ENCODE measurements around the gene GRB14.

The GRB14 gene

DNA sequence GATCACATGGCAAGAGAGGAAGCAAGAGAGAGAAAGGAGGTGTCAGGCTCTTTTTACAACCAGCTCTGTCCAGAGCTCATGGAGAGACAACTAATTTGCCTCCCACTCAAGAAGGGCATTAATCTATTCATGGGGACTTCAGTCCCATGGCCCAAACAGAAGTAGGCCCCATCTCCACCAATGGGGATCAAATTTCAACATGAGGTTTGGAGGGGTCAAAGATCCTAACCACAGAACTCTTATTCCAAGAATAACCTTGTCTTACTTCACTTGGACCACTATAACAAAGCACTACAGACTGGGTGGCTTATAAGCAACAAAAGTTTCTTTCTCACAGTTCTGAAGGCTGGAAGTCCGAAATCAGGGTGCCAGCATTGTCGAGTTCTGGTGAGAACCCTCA lies 31.8 kb downstream of the GRB14 start:
- H3K36me3 ChIP-seq (ENCODE audit: insufficient read depth, low read length) = no peaks in the 10 kb centered on the region
- H2AFZ ChIP-seq (ENCODE audit: low read length, unreplicated experiment) = no peak overlapping the region
- H3K4me1 ChIP-seq (ENCODE audit: control insufficient read depth, insufficient read depth, low read length, unreplicated experiment) = no peaks in the 10 kb centered on the region
- H3K4me3 ChIP-seq (ENCODE audit: low read depth, low read length) = no peak overlapping the region
- H3K79me2 ChIP-seq (ENCODE audit: control insufficient read depth, insufficient read depth, low read length, unreplicated experiment) = no peaks in the 10 kb centered on the region
- no peak overlapping the region for H3K27ac ChIP-seq (ENCODE audit: low read depth, low read length)
- no peaks in the 10 kb centered on the region for H3K27me3 ChIP-seq (ENCODE audit: insufficient read depth, low read length)

DNA sequence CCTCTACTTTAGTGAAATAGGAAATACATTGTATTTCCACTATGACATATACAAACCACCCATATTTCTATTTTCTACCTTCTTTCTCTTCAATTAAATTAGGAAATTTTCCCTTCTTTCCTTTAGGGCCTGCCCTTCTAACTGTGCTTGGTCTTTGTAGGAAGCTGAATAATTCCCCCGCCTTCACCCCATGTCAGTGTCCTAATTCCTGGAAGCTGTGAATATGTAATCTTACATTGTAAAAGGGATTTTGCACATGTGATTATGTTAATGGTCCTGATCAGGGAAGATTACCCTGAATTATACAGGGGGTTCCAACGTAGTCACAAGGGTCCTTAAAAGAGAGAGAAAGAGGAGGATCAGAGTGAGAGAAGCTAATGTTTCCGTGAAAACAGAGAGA lies 40.2 kb downstream of the GRB14 start:
- H2AFZ ChIP-seq (ENCODE audit: low read length, unreplicated experiment) = no peak overlapping the region
- no peaks in the 10 kb centered on the region for H3K27me3 ChIP-seq (ENCODE audit: insufficient read depth, low read length)
- H3K4me3 ChIP-seq (ENCODE audit: low read depth, low read length) = no peak overlapping the region
- no peaks in the 10 kb centered on the region for H3K36me3 ChIP-seq (ENCODE audit: insufficient read depth, low read length)
- H3K4me1 ChIP-seq (ENCODE audit: control insufficient read depth, insufficient read depth, low read length, unreplicated experiment) = no peaks in the 10 kb centered on the region
- no peak overlapping the region for H3K27ac ChIP-seq (ENCODE audit: low read depth, low read length)
- H3K79me2 ChIP-seq (ENCODE audit: control insufficient read depth, insufficient read depth, low read length, unreplicated experiment) = no peaks in the 10 kb centered on the region

DNA sequence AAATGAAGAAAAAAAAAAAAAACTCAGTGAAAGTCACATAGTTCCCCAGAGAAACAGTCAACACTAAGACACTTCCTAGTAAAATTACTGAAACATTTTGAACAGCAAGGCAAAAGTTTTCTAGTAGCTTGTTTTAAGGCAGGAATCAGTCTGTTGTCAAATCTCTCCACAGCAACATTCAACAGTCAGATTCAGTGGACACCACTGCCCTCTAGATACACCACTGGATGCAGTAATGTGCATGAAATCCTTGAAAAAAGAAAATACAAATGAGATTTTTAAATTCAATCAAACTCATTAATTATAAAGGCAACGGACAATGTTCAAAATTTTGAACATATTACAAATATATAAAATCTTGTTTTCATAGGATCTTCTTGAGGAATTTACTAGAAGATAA lies 46.4 kb downstream of the GRB14 start:
- no peak overlapping the region for H2AFZ ChIP-seq (ENCODE audit: low read length, unreplicated experiment)
- H3K27me3 ChIP-seq (ENCODE audit: insufficient read depth, low read length) = no peaks in the 10 kb centered on the region
- H3K79me2 ChIP-seq (ENCODE audit: control insufficient read depth, insufficient read depth, low read length, unreplicated experiment) = no peaks in the 10 kb centered on the region
- H3K4me1 ChIP-seq (ENCODE audit: control insufficient read depth, insufficient read depth, low read length, unreplicated experiment) = no peaks in the 10 kb centered on the region
- H3K27ac ChIP-seq (ENCODE audit: low read depth, low read length) = no peak overlapping the region
- no peak overlapping the region for H3K4me3 ChIP-seq (ENCODE audit: low read depth, low read length)
- no peaks in the 10 kb centered on the region for H3K36me3 ChIP-seq (ENCODE audit: insufficient read depth, low read length)

- Histone ChIP-seq H3K27me3 (ENCODE audit: insufficient read depth, low read length) (no peaks in the 10 kb centered on the region), H3K27ac (ENCODE audit: low read depth, low read length) (no peak overlapping the region), H3K4me3 (ENCODE audit: low read depth, low read length) (no peak overlapping the region), H3K79me2 (ENCODE audit: control insufficient read depth, insufficient read depth, low read length, unreplicated experiment) (no peaks in the 10 kb centered on the region), H2AFZ (ENCODE audit: low read length, unreplicated experiment) (no peak overlapping the region), H3K36me3 (ENCODE audit: insufficient read depth, low read length) (no peaks in the 10 kb centered on the region), H3K4me1 (ENCODE audit: control insufficient read depth, insufficient read depth, low read length, unreplicated experiment) (no peaks in the 10 kb centered on the region)
Measured at GRCh38 chr2:164570475-164570874, 50.8 kb downstream of the GRB14 start.

DNA sequence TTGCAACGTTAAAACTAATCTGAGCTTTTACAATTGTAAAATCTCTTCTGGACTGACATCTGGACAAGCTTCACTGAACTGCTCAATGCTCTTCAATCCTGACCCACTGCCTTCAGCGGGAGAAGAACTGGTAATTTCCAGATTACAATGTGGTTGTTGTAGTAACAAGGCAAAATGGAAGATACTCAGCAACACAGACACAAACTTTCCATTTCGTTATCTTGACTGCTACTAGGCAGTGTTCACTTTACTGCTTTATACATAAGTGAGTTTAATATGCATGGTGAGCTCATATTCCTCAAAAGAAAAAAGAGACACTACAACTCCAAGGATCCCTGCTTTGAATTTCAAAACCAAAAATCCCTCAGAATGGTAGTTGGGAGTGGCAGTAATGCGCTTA lies 51.9 kb downstream of the GRB14 start:
- Histone ChIP-seq H2AFZ (ENCODE audit: low read length, unreplicated experiment) (no peak overlapping the region), H3K79me2 (ENCODE audit: control insufficient read depth, insufficient read depth, low read length, unreplicated experiment) (no peaks in the 10 kb centered on the region), H3K4me3 (ENCODE audit: low read depth, low read length) (no peak overlapping the region), H3K27ac (ENCODE audit: low read depth, low read length) (no peak overlapping the region), H3K36me3 (ENCODE audit: insufficient read depth, low read length) (no peaks in the 10 kb centered on the region), H3K27me3 (ENCODE audit: insufficient read depth, low read length) (no peaks in the 10 kb centered on the region), H3K4me1 (ENCODE audit: control insufficient read depth, insufficient read depth, low read length, unreplicated experiment) (no peaks in the 10 kb centered on the region)

DNA sequence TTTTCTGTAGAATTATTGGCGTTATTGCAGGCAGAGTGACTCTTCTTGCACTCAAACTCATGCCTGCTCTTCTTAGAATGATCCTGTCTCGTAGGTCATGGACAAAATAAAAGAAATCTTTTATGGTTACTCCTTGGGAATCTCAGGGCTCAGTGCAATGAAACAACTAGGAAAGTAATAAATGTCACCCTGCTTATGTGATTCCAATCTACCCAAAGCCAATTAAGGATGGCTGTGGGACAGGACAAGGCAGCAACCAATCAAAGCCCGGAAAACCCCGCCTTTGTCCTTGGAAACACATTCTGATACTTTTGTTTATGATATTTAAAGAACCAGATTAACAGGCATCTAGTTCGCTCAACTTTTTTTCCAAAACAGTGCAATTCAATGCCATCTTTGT lies 53.0 kb downstream of the GRB14 start:
- Histone ChIP-seq H3K4me1 (ENCODE audit: control insufficient read depth, insufficient read depth, low read length, unreplicated experiment) (no peaks in the 10 kb centered on the region), H3K4me3 (ENCODE audit: low read depth, low read length) (no peak overlapping the region), H3K27me3 (ENCODE audit: insufficient read depth, low read length) (no peaks in the 10 kb centered on the region), H2AFZ (ENCODE audit: low read length, unreplicated experiment) (no peak overlapping the region), H3K79me2 (ENCODE audit: control insufficient read depth, insufficient read depth, low read length, unreplicated experiment) (no peaks in the 10 kb centered on the region), H3K36me3 (ENCODE audit: insufficient read depth, low read length) (no peaks in the 10 kb centered on the region), H3K27ac (ENCODE audit: low read depth, low read length) (no peak overlapping the region)

DNA sequence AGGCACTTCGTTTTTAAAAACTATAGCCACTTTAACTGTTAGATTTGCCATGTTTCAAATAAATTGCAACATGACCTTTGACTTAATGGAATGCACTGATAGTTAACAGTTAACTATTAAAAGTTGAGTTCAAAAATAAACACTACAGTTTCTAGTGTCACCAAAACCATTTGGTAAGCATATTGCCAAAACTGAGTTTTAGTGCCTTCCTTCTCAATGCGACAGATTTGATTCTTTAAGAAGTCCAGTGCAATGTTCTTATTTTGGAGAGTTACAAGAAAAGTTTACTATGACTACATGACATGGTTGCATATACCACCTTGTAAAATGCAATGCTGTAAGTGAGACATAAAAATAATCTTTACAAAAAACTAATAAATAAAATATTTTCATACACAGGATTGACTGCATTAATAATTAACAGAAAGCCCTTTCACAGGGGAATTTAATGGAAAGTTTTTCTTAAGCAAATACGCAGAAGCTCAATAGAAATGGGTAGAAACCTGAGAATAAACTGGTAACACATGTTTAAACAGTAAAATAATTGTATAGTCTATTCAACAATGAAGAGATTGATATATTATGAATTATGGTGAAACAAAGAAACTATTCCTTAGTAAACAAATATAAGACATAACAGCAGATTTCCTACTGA lies 53.8 kb downstream of the GRB14 start:
- Histone ChIP-seq H3K36me3 (ENCODE audit: insufficient read depth, low read length) (no peaks in the 10 kb centered on the region), H3K4me1 (ENCODE audit: control insufficient read depth, insufficient read depth, low read length, unreplicated experiment) (no peaks in the 10 kb centered on the region), H3K27ac (ENCODE audit: low read depth, low read length) (no peak overlapping the region), H3K79me2 (ENCODE audit: control insufficient read depth, insufficient read depth, low read length, unreplicated experiment) (no peaks in the 10 kb centered on the region), H3K4me3 (ENCODE audit: low read depth, low read length) (no peak overlapping the region), H3K27me3 (ENCODE audit: insufficient read depth, low read length) (no peaks in the 10 kb centered on the region), H2AFZ (ENCODE audit: low read length, unreplicated experiment) (no peak overlapping the region)

- peaks cover 6% of the 10 kb centered on the region for H3K4me1 ChIP-seq (ENCODE audit: control insufficient read depth, insufficient read depth, low read length, unreplicated experiment)
Measured at GRCh38 chr2:164565359-164565758, 55.9 kb downstream of the GRB14 start.

DNA sequence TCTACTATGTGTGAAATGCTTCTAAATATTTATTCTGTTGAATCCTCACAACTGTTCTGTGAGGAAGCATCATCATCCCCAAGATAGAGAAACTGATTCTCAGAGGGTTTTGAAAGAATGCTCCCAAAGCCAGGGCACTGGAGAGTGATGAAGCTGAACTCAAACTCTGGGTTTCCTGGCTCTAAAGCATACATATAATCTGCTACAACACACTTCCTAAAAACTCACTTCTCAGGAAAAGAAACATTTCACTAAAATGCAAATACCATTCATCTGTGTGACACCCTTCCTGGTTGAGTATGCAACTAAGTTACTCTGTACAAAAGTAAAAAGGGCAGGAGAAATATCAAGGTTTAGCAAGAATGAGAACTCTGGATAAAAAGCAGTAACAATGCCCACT lies 58.6 kb downstream of the GRB14 start:
- no peak overlapping the region for H2AFZ ChIP-seq (ENCODE audit: low read length, unreplicated experiment)
- no peaks in the 10 kb centered on the region for H3K79me2 ChIP-seq (ENCODE audit: control insufficient read depth, insufficient read depth, low read length, unreplicated experiment)
- H3K27me3 ChIP-seq (ENCODE audit: insufficient read depth, low read length) = no peaks in the 10 kb centered on the region
- no peaks in the 10 kb centered on the region for H3K36me3 ChIP-seq (ENCODE audit: insufficient read depth, low read length)
- H3K27ac ChIP-seq (ENCODE audit: low read depth, low read length) = no peak overlapping the region
- no peak overlapping the region for H3K4me3 ChIP-seq (ENCODE audit: low read depth, low read length)
- H3K4me1 ChIP-seq (ENCODE audit: control insufficient read depth, insufficient read depth, low read length, unreplicated experiment) = peaks cover 6% of the 10 kb centered on the region

More at GRCh38 chr2:164565359-164565758, 55.9 kb downstream of the GRB14 start:
- H2AFZ ChIP-seq (ENCODE audit: low read length, unreplicated experiment) = no peak overlapping the region
- H3K36me3 ChIP-seq (ENCODE audit: insufficient read depth, low read length) = no peaks in the 10 kb centered on the region
- H3K4me3 ChIP-seq (ENCODE audit: low read depth, low read length) = no peak overlapping the region
- H3K79me2 ChIP-seq (ENCODE audit: control insufficient read depth, insufficient read depth, low read length, unreplicated experiment) = no peaks in the 10 kb centered on the region
- H3K27ac ChIP-seq (ENCODE audit: low read depth, low read length) = no peak overlapping the region
- H3K27me3 ChIP-seq (ENCODE audit: insufficient read depth, low read length) = no peaks in the 10 kb centered on the region

GRCh38 chr2:164561991-164562390 lies 59.3 kb downstream of the GRB14 start:
- Histone ChIP-seq H3K27me3 (ENCODE audit: insufficient read depth, low read length) (no peaks in the 10 kb centered on the region), H3K4me1 (ENCODE audit: control insufficient read depth, insufficient read depth, low read length, unreplicated experiment) (peaks cover 6% of the 10 kb centered on the region), H3K27ac (ENCODE audit: low read depth, low read length) (no peak overlapping the region), H2AFZ (ENCODE audit: low read length, unreplicated experiment) (no peak overlapping the region), H3K36me3 (ENCODE audit: insufficient read depth, low read length) (no peaks in the 10 kb centered on the region), H3K4me3 (ENCODE audit: low read depth, low read length) (no peak overlapping the region), H3K79me2 (ENCODE audit: control insufficient read depth, insufficient read depth, low read length, unreplicated experiment) (no peaks in the 10 kb centered on the region)

DNA sequence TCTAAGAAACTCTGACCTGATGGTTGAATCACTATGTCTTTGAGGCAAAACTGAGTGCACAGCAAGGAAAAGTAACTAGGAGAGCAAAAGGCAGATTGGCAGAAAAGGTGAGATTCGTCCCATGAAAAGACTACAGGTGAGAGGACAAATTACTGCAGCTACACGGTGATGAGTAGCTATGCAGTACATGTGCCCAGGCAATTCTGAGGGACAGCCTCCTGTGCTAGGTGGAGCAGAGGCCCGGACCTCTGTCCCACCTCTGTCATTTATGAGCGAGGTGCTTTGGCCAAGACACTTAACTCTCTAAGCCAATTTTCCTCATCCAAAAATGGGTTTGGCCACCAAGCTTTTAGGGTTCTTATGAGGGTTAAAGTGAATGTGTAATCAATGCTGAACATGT lies 59.9 kb downstream of the GRB14 start:
- H3K27me3 ChIP-seq (ENCODE audit: insufficient read depth, low read length) = no peaks in the 10 kb centered on the region
- H3K4me1 ChIP-seq (ENCODE audit: control insufficient read depth, insufficient read depth, low read length, unreplicated experiment) = peaks cover 6% of the 10 kb centered on the region
- no peak overlapping the region for H2AFZ ChIP-seq (ENCODE audit: low read length, unreplicated experiment)
- no peaks in the 10 kb centered on the region for H3K79me2 ChIP-seq (ENCODE audit: control insufficient read depth, insufficient read depth, low read length, unreplicated experiment)
- H3K27ac ChIP-seq (ENCODE audit: low read depth, low read length) = no peak overlapping the region
- no peak overlapping the region for H3K4me3 ChIP-seq (ENCODE audit: low read depth, low read length)
- H3K36me3 ChIP-seq (ENCODE audit: insufficient read depth, low read length) = no peaks in the 10 kb centered on the region
